Measurements from ENCODE around the gene GRK6. TPM values are rescaled to one million over a fixed set of nuclear protein-coding genes. Genes with fewer than 3 reads are reported as not detected.

GRK6 gene
- total RNA-seq, 1 experiment from 2014 or later: 75.2 TPM

DNA sequence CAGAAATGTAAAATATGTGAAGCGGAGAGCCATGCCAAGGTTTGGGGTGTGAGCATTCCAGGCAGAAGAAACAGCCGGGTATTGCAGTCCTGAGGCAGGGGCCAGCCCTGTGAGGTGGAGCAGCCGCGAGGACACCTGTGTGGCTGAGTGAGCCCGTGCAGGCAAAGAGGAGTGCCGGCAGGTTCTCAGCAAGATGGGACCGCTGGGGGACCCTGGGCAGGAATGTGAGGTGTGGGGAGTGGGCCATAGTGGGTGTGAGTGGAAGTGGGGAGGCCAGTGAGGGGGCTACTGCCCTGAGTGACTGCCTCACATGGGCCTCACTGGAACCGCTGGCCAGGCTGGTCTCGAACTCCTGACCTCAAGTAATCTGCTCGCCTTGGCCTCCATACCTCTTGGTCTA lies 12.0 kb downstream of the GRK6 start:
- no peak overlapping the region for H3K9ac ChIP-seq (ENCODE audit: extremely low read depth, insufficient read length, low read length)
- WGBS (ENCODE audit: extremely low coverage, insufficient read length, low lambda C conversion rate): no CpG with 5 or more reads among the region's 10 CpGs
- no peak overlapping the region for H2AK5ac ChIP-seq (ENCODE audit: insufficient read length, low read length)
- no peaks in the 10 kb centered on the region for H3K9me3 ChIP-seq (ENCODE audit: control insufficient read depth, low read depth, low read length)
- no peak overlapping the region for H3K56ac ChIP-seq (ENCODE audit: insufficient read length, low read depth, low read length)
- H3K4ac ChIP-seq (ENCODE audit: low read depth, low read length): no peak overlapping the region
- TF ChIP-seq, protein P1, sequence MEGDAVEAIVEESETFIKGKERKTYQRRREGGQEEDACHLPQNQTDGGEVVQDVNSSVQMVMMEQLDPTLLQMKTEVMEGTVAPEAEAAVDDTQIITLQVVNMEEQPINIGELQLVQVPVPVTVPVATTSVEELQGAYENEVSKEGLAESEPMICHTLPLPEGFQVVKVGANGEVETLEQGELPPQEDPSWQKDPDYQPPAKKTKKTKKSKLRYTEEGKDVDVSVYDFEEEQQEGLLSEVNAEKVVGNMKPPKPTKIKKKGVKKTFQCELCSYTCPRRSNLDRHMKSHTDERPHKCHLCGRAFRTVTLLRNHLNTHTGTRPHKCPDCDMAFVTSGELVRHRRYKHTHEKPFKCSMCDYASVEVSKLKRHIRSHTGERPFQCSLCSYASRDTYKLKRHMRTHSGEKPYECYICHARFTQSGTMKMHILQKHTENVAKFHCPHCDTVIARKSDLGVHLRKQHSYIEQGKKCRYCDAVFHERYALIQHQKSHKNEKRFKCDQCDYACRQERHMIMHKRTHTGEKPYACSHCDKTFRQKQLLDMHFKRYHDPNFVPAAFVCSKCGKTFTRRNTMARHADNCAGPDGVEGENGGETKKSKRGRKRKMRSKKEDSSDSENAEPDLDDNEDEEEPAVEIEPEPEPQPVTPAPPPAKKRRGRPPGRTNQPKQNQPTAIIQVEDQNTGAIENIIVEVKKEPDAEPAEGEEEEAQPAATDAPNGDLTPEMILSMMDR (conservative IDR thresholded peaks at IDR 0.05): no peak
- H4K20me1 ChIP-seq (ENCODE audit: control insufficient read depth, insufficient read depth, insufficient read length): no peaks in the 10 kb centered on the region
- no peak overlapping the region; a peak in 1 of 5 replicates for H3K4me3 Mint-ChIP-seq
- H3K79me1 ChIP-seq (ENCODE audit: insufficient read depth, low read depth, low read length, poor library complexity, severe bottlenecking): no peaks in the 10 kb centered on the region
- H3K4me1 ChIP-seq (ENCODE audit: insufficient read depth, low read length): no peaks in the 10 kb centered on the region
- peaks cover 24 to 72% (median 61%) of the 10 kb centered on the region in 3 experiments for H3K36me3 Mint-ChIP-seq (ENCODE audit: insufficient read depth in 1 of 3, low read depth in 3 of 3)
- H4K91ac ChIP-seq (ENCODE audit: insufficient read length, low read depth, low read length): no peak overlapping the region
- H3K27ac Mint-ChIP-seq: peak overlapping the region in 1 of 3 experiments; percentile 14; a peak in 2 of 7 replicates
- no peak overlapping the region for H3K18ac ChIP-seq (ENCODE audit: insufficient read length, low read depth, low read length)
- H3K9me3 Mint-ChIP-seq: peaks cover 0 to 3% of the 10 kb centered on the region in 2 experiments; a peak in 1 of 5 replicates
- DNase-seq: no peak
- H3K27me3 Mint-ChIP-seq (ENCODE audit: low read depth): peaks cover 3% of the 10 kb centered on the region
- H2BK12ac ChIP-seq (ENCODE audit: insufficient read length, low read depth, low read length): no peak overlapping the region
- no peak overlapping the region for H3K27ac ChIP-seq (ENCODE audit: insufficient read length, low read depth, low read length)
- H3T11ph ChIP-seq (ENCODE audit: low read length): no peak overlapping the region
- H3K14ac ChIP-seq (ENCODE audit: insufficient read depth, low read length): no peak overlapping the region
- H2BK15ac ChIP-seq (ENCODE audit: low read depth, low read length): no peak overlapping the region
- no peaks in the 10 kb centered on the region for H3K27me3 ChIP-seq (ENCODE audit: insufficient read depth, low read length)
- no peak overlapping the region for H2AFZ ChIP-seq (ENCODE audit: low read length)
- no peak overlapping the region for H4K5ac ChIP-seq (ENCODE audit: insufficient read length, low read depth, low read length)
- no peaks in the 10 kb centered on the region for H3K23me2 ChIP-seq (ENCODE audit: insufficient read length, low read depth, low read length, poor library complexity, severe bottlenecking)
- H3K23ac ChIP-seq (ENCODE audit: insufficient read length, low read depth, low read length): no peak overlapping the region
- no peaks in the 10 kb centered on the region for H3K79me2 ChIP-seq (ENCODE audit: insufficient read depth, low read length)
- H2BK5ac ChIP-seq (ENCODE audit: insufficient read length, low read length): no peak overlapping the region
- H4K8ac ChIP-seq (replicated peaks; ENCODE audit: insufficient read length, low read depth, low read length): no peak overlapping the region
- H3K4me2 ChIP-seq (ENCODE audit: insufficient read depth, insufficient read length, low read length): no peak overlapping the region
- H2BK120ac ChIP-seq (ENCODE audit: low read depth, low read length, poor library complexity, severe bottlenecking): no peak overlapping the region
- H3K4me1 Mint-ChIP-seq: peaks cover 14 to 25% of the 10 kb centered on the region in 2 experiments
- no peak overlapping the region for H2BK20ac ChIP-seq (ENCODE audit: low read depth, low read length, poor library complexity, severe bottlenecking)
